H9 (cell line): ENCODE results near the gene AIF1. TPM values are rescaled to one million over a fixed set of nuclear protein-coding genes. Genes with fewer than 3 reads are reported as not detected.

Experiments used
- DNase-seq: peaks from one replicate; pipeline ENCODE4 v3.0.0-alpha.2; 2017
- H2AFZ ChIP-seq: one replicate; pipeline ENCODE4 v1.6.1; 2013; ENCODE audit warnings: mild to moderate bottlenecking, low read length, control low read depth, moderate library complexity
- H2AK5ac ChIP-seq: 2 replicates; pipeline ENCODE4 v1.6.1; 2013; ENCODE audit warnings: low read length, control low read depth, mixed read lengths; ENCODE audit not compliant: insufficient read length
- H2BK120ac ChIP-seq: one replicate; pipeline ENCODE4 v1.6.1; 2013; ENCODE audit warnings: low read depth, mild to moderate bottlenecking, low read length, control low read depth, inconsistent platforms; ENCODE audit not compliant: poor library complexity, severe bottlenecking
- H2BK12ac ChIP-seq: 2 replicates; pipeline ENCODE4 v1.6.1; 2013; ENCODE audit warnings: low read length, control low read depth, mixed read lengths, low read depth; ENCODE audit not compliant: insufficient read length
- H2BK15ac ChIP-seq: 2 replicates; pipeline ENCODE4 v1.6.1; 2013; ENCODE audit warnings: low read depth, low read length, control low read depth
- H2BK20ac ChIP-seq: one replicate; pipeline ENCODE4 v1.6.1; 2013; ENCODE audit warnings: low read depth, mild to moderate bottlenecking, low read length, control low read depth, inconsistent platforms; ENCODE audit not compliant: poor library complexity, severe bottlenecking
- H2BK5ac ChIP-seq: 2 replicates; pipeline ENCODE4 v1.6.1; 2013; ENCODE audit warnings: low read length, control low read depth, mixed read lengths; ENCODE audit not compliant: insufficient read length
- H3K14ac ChIP-seq: 2 replicates; pipeline ENCODE4 v1.6.1; 2013; ENCODE audit warnings: low read length, control low read depth; ENCODE audit not compliant: insufficient read depth
- H3K18ac ChIP-seq: 2 replicates; pipeline ENCODE4 v1.6.1; 2013; ENCODE audit warnings: low read depth, mild to moderate bottlenecking, mixed read lengths, low read length, control low read depth; ENCODE audit not compliant: insufficient read length
- H3K23ac ChIP-seq: 2 replicates; pipeline ENCODE4 v1.6.1; 2013; ENCODE audit warnings: low read length, control low read depth, mixed read lengths, low read depth; ENCODE audit not compliant: insufficient read length
- H3K23me2 ChIP-seq: 2 replicates; pipeline ENCODE4 v1.6.1; 2013; ENCODE audit warnings: low read depth, mild to moderate bottlenecking, mixed read lengths, low read length, control low read depth; ENCODE audit not compliant: insufficient read length, poor library complexity, severe bottlenecking
- H3K27ac ChIP-seq: 2 replicates; pipeline ENCODE4 v1.5.1; 2013; ENCODE audit warnings: low read length, control low read depth, mixed read lengths, low read depth; ENCODE audit not compliant: insufficient read length
- H3K27me3 ChIP-seq: 2 replicates; pipeline ENCODE4 v1.6.1; 2013; ENCODE audit warnings: low read length, control low read depth, inconsistent platforms; ENCODE audit not compliant: insufficient read depth
- H3K4ac ChIP-seq: 2 replicates; pipeline ENCODE4 v1.6.1; 2013; ENCODE audit warnings: low read depth, mild to moderate bottlenecking, control low read depth, inconsistent platforms, low read length, moderate library complexity
- H3K4me1 ChIP-seq: 2 replicates; pipeline ENCODE4 v1.6.1; 2013; ENCODE audit warnings: low read length, control low read depth, inconsistent platforms; ENCODE audit not compliant: insufficient read depth
- H3K4me2 ChIP-seq: 2 replicates; pipeline ENCODE4 v1.6.1; 2013; ENCODE audit warnings: low read length, control low read depth, mixed read lengths; ENCODE audit not compliant: insufficient read length, insufficient read depth
- H3K56ac ChIP-seq: 2 replicates; pipeline ENCODE4 v1.6.1; 2013; ENCODE audit warnings: low read depth, mild to moderate bottlenecking, mixed read lengths, low read length, control low read depth; ENCODE audit not compliant: insufficient read length
- H3K79me1 ChIP-seq: 2 replicates; pipeline ENCODE4 v1.6.1; 2013; ENCODE audit warnings: low read depth, mild to moderate bottlenecking, moderate library complexity, low read length, control low read depth, inconsistent platforms; ENCODE audit not compliant: insufficient read depth, poor library complexity, severe bottlenecking
- H3K79me2 ChIP-seq: 2 replicates; pipeline ENCODE4 v1.6.1; 2013; ENCODE audit warnings: low read length, control low read depth, inconsistent platforms; ENCODE audit not compliant: insufficient read depth
- H3K9ac ChIP-seq: 2 replicates; pipeline ENCODE4 v1.6.1; 2013; ENCODE audit warnings: low read length, control low read depth, mixed read lengths; ENCODE audit not compliant: insufficient read length; ENCODE audit errors: extremely low read depth
- H3K9me3 ChIP-seq: one replicate; pipeline ENCODE4 v1.6.1; 2013; ENCODE audit warnings: low read depth, low read length, inconsistent platforms; ENCODE audit not compliant: control insufficient read depth
- H3T11ph ChIP-seq: one replicate; pipeline ENCODE4 v1.6.1; 2013; ENCODE audit warnings: mild to moderate bottlenecking, low read length, control low read depth, inconsistent platforms
- H4K20me1 ChIP-seq: one replicate; pipeline ENCODE4 v1.6.1; 2013; ENCODE audit not compliant: control insufficient read depth, insufficient read length, insufficient read depth
- H4K5ac ChIP-seq: 2 replicates; pipeline ENCODE4 v1.6.1; 2013; ENCODE audit warnings: low read depth, mild to moderate bottlenecking, mixed read lengths, low read length, control low read depth; ENCODE audit not compliant: insufficient read length
- H4K8ac ChIP-seq: replicated peaks from 2 replicates; pipeline ENCODE4 v1.6.1; 2013; ENCODE audit warnings: low read length, control low read depth, mixed read lengths, low read depth; ENCODE audit not compliant: insufficient read length
- H4K91ac ChIP-seq: 2 replicates; pipeline ENCODE4 v1.6.1; 2013; ENCODE audit warnings: low read depth, mild to moderate bottlenecking, moderate library complexity, mixed read lengths, low read length, control low read depth; ENCODE audit not compliant: insufficient read length
- H3K27ac Mint-ChIP-seq, 3 experiments: 2 replicates in 2 of 3; 3 replicates in 1 of 3; pipeline ENCODE4 v1.8.0; 2020 to 2021; ENCODE audit warnings: mixed read lengths in 3 of 3, mild to moderate bottlenecking in 1 of 3, moderate library complexity in 1 of 3
- H3K27me3 Mint-ChIP-seq: 2 replicates; pipeline ENCODE4 v1.8.0; 2021; ENCODE audit warnings: low read depth, mild to moderate bottlenecking, moderate library complexity, mixed read lengths
- H3K36me3 Mint-ChIP-seq, 3 experiments: 2 replicates in 2 of 3; 3 replicates in 1 of 3; pipeline ENCODE4 v1.8.0; 2020 to 2021; ENCODE audit warnings: low read depth in 3 of 3, mixed read lengths in 3 of 3; ENCODE audit not compliant: insufficient read depth in 1 of 3
- H3K4me1 Mint-ChIP-seq, 2 experiments: 2 replicates each; pipeline ENCODE4 v1.8.0; 2020; ENCODE audit warnings: mixed read lengths in 2 of 2
- H3K4me3 Mint-ChIP-seq, 2 experiments: 2 replicates in 1 of 2; 3 replicates in 1 of 2; pipeline ENCODE4 v1.8.0; 2020 to 2021; ENCODE audit warnings: mild to moderate bottlenecking in 2 of 2, mixed read lengths in 2 of 2, moderate library complexity in 1 of 2
- H3K9me3 Mint-ChIP-seq, 2 experiments: 2 replicates in 1 of 2; 3 replicates in 1 of 2; pipeline ENCODE4 v1.8.0; 2020; ENCODE audit warnings: mild to moderate bottlenecking in 2 of 2, mixed read lengths in 2 of 2, moderate library complexity in 1 of 2
- CTCF ChIP-seq: fragments of 200-600 bp; sonication (generic); conservative IDR thresholded peaks from 3 replicates; pipeline ENCODE4 v1.8.0; 2021; ENCODE audit warnings: antibody characterized with exemption, mild to moderate bottlenecking
- WGBS: extraction: QIAGEN DNeasy Blood & Tissue Kit; methylation state at CpG from one replicate; pipeline ENCODE4 v1.1.7; 2013; ENCODE audit warnings: missing lambda C conversion rate, low lambda C conversion rate, mixed read lengths; ENCODE audit not compliant: insufficient read length; ENCODE audit errors: extremely low coverage; 5-methylcytosine and 5-hydroxymethylcytosine counted together
- total RNA-seq: library from RNA; stranded (reverse); gene quantifications from 2 replicates; pipeline ENCODE4 v1.2.1, GENCODE V29; 2021

AIF1 gene
- total RNA-seq, 1 experiment from 2014 or later, result 4.2 TPM

DNA sequence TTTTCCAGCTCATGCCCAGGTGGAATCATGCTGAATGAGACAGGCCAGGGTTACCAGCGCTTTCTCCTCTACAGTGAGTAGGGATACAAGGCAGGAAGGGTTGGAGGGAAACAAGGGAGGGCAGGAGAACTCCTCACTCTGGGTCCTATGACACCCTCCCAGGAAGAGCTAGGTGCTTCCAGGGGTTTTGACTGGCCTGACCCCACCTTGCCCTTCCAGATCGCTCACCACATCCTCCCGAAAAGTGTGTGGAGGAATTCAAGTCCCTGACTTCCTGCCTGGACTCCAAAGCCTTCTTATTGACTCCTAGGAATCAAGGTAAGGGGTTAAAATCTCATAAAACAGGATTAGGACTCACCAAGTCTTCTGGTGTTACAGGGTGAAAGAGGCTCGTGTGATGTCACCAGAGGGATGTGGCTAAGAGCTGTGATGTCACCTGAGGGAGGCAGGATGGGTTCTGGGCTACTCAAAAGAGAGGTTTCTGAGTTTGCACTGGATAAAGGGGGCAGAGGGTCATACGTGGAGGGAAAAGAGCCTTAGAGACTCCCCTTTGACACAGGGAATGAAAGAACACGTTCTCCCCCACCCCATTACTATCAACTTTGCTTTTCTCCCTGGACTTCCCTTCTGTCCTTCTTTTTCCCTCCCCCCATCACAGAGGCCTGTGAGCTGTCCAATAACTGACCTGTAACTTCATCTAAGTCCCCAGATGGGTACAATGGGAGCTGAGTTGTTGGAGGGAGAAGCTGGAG, 42.5 kb downstream of the AIF1 start:
- peaks cover 4% of the 10 kb centered on the region; the same call in 1 of the 2 replicates for H3K79me2 ChIP-seq

More for the DNA sequence above, 42.5 kb downstream of the AIF1 start:
- Histone ChIP-seq H3K14ac (no peak overlapping the region), H4K20me1 (no peaks in the 10 kb centered on the region), H3K4me2 (no peak overlapping the region), H4K5ac (no peak overlapping the region), H3T11ph (no peak overlapping the region), H2BK120ac (no peak overlapping the region), H3K27me3 (no peaks in the 10 kb centered on the region), H3K23ac (no peak overlapping the region), H2BK5ac (no peak overlapping the region), H3K23me2 (peaks cover 11% of the 10 kb centered on the region), H2AFZ (no peak overlapping the region), H2AK5ac (no peak overlapping the region), H2BK15ac (no peak overlapping the region), H3K4me1 (no peaks in the 10 kb centered on the region), H3K79me1 (peaks cover 9% of the 10 kb centered on the region), H3K27ac (no peak overlapping the region), H3K56ac (no peak overlapping the region), H3K4ac (no peak overlapping the region), H4K8ac (no peak overlapping the region), H4K91ac (no peak overlapping the region), H3K9ac (no peak overlapping the region), H3K9me3 (no peaks in the 10 kb centered on the region), H2BK20ac (no peak overlapping the region), H2BK12ac (no peak overlapping the region), H3K18ac (no peak overlapping the region)
- no peak for DNase-seq
- WGBS, result no CpG with 5 or more reads among the region's 6 CpGs
- peaks cover 19 to 29% of the 10 kb centered on the region in 2 experiments for H3K4me1 Mint-ChIP-seq
- H3K36me3 Mint-ChIP-seq, result peaks cover 7 to 29% (median 24%) of the 10 kb centered on the region in 3 experiments; a peak in 6 of 7 replicates
- no peak for TF ChIP-seq CTCF
- no peaks in the 10 kb centered on the region for H3K9me3 Mint-ChIP-seq
- H3K27me3 Mint-ChIP-seq, result no peaks in the 10 kb centered on the region; the same call in 1 of the 2 replicates
- H3K4me3 Mint-ChIP-seq, result peak overlapping the region in 1 of 2 experiments; percentile 36; a peak in 2 of 5 replicates
- no peak overlapping the region; a peak in 2 of 7 replicates for H3K27ac Mint-ChIP-seq
